ENCODE measurements around the gene CBL.

CBL gene

DNA sequence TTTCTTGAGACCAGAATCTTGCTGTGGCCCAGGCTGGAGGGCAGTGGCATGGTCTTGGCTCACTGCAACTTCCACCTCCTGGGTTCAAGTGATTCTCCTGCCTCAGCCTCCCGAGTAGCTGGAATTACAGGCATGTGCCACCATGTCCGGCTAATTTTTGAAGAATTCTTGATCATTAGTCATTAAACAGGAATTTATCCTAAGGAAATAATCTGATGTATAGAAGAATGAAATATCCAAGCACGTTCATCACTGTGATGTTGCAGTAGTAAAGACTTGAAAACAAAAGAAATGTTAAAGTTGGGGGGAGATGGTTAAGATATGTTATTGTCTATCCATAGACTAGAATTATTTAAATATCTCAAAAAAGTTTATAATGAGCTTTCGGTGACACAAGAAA lies 23.6 kb downstream of the CBL start:
- no peak overlapping the region for H3K4me3 ChIP-seq (ENCODE audit: low read depth, low read length)
- TF ChIP-seq, protein P1, sequence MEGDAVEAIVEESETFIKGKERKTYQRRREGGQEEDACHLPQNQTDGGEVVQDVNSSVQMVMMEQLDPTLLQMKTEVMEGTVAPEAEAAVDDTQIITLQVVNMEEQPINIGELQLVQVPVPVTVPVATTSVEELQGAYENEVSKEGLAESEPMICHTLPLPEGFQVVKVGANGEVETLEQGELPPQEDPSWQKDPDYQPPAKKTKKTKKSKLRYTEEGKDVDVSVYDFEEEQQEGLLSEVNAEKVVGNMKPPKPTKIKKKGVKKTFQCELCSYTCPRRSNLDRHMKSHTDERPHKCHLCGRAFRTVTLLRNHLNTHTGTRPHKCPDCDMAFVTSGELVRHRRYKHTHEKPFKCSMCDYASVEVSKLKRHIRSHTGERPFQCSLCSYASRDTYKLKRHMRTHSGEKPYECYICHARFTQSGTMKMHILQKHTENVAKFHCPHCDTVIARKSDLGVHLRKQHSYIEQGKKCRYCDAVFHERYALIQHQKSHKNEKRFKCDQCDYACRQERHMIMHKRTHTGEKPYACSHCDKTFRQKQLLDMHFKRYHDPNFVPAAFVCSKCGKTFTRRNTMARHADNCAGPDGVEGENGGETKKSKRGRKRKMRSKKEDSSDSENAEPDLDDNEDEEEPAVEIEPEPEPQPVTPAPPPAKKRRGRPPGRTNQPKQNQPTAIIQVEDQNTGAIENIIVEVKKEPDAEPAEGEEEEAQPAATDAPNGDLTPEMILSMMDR (conservative IDR thresholded peaks at IDR 0.05; ENCODE audit: low read depth, low read length): no peak
- no peak for DNase-seq (ENCODE audit: low read depth)

DNA sequence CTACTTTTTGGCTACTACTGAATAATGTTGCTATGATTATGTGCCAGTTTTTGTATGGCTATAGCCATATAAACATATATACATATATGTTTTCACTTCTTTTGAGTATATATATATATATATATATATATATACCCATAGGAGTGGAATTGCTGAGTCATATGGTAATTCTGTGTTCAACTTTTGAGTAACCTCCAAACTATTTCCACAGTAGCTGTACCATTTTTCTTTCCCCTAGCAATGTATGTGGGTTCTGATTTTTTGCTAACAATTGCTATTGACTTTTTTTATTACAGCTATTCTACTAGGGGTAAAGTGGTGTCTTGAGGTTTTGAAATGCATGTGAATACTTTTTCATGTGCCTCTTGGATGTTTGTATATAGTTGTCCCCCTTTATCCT lies 30.4 kb downstream of the CBL start:
- DNase-seq (ENCODE audit: low read depth): peak; percentile 36
- H3K4me3 ChIP-seq (ENCODE audit: low read depth, low read length): no peak overlapping the region
- TF ChIP-seq, protein P1 (conservative IDR thresholded peaks at IDR 0.05; ENCODE audit: low read depth, low read length): no peak

DNA sequence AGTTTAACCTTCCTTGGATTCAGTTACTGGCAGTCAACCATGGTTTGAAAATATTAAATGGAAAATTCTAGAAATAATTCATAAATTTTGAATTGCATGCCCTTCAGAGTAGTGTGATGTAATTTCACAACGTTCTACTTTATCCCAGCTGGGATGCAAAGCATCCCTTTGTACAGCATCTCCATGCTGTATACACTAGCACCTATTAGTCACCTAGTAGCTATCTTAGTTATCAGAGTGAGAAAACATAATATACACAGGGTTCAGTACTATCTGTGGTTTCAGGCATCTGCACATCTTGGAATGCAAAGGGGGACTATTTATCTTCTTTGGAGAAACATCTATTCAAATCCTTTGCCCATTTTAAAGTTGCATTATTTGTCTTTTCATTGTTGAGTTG lies 30.8 kb downstream of the CBL start:
- TF ChIP-seq, protein P1 (conservative IDR thresholded peaks at IDR 0.05; ENCODE audit: low read depth, low read length): no peak
- no peak overlapping the region for H3K4me3 ChIP-seq (ENCODE audit: low read depth, low read length)
- peak; percentile 36 for DNase-seq (ENCODE audit: low read depth)

DNA sequence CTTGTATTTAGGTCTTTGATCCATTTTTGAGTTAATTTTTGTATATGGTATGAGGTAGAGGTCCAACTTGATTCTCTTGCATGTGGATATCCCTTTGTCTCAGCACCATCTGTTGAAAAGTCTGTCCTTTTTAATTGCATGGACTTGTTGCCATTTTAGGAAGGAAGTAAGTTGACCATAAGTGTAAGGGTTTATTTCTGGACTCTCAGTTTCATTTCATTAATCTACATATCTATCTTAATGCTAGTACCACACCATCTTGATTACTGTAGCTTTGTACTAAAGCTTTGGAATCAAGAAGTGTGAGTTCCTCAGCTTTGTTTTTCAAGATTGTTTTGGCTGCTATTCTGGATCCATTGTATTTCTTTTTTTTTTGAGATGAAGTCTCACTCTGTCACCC lies 31.4 kb downstream of the CBL start:
- DNase-seq (ENCODE audit: low read depth): no peak
- TF ChIP-seq, protein P1 (conservative IDR thresholded peaks at IDR 0.05; ENCODE audit: low read depth, low read length): no peak
- H3K4me3 ChIP-seq (ENCODE audit: low read depth, low read length): no peak overlapping the region

DNA sequence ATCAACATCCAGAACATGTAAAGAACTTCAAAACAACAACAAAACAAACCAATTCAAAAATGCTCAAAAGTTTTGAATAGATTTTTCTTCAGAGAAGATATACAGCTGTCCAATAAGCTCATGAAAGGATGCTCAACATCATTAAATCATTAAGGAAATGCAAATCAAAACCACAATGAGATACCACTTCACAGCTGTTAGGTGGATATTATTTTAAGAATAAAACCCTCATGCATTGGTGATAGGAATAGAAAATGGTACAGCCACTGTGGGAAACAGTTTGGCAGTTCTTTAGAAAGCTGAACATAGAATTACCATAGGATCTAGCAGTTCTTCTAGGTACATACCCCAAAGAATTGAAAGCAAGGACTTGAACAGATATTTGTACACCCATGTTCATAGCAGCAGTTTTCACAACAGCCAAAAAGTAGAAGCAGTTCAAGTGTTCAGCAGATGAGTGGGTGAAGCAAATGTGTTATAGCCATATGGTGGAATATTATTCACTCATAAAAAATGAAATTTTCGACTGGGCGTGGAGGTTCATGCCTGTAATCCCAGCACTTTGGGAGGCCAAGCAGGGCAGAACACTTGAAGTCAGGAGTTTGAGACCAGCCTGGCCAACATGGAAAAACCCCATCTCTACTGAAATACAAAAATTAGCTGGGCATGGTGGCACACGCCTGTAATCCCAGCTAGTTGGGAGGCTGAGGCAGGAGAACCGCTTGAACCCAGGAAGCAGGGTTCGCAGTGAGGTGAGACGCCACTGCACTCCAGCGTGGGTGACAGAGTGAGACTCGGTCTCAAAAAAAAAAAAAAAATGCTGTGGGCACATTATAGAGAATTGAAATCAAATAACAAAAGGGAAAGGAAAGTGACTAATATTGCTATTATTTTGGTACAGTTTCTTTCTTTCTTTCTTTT lies 42.9 kb downstream of the CBL start:
- no peak for DNase-seq (ENCODE audit: low read depth)
- TF ChIP-seq, protein P1 (conservative IDR thresholded peaks at IDR 0.05; ENCODE audit: low read depth, low read length): no peak

DNA sequence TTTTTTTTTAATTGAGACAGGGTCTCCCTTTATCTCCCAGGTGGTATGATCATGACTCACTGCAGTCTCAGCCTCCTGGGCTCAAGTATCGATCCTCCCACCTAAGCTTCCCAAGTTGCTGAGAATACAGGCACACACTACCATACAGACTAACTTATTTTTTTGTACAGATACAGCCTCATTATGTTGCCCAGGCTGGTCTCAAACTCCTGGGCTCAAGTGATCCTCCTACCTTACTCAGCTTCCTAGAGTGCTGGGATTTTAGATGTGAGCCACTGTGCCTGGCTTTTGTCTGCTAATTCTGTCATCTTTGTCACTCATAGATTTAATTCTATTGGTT lies 43.5 kb downstream of the CBL start:
- TF ChIP-seq, protein P1 (conservative IDR thresholded peaks at IDR 0.05; ENCODE audit: low read depth, low read length): no peak
- no peak overlapping the region for H3K4me3 ChIP-seq (ENCODE audit: low read depth, low read length)
- DNase-seq (ENCODE audit: low read depth): no peak

More for the DNA sequence above, 42.9 kb downstream of the CBL start:
- H3K4me3 ChIP-seq (ENCODE audit: low read depth, low read length): no peak overlapping the region

- H3K4me3 ChIP-seq (ENCODE audit: low read depth, low read length): no peak overlapping the region
- no peak for DNase-seq (ENCODE audit: low read depth)
- TF ChIP-seq, protein P1 (conservative IDR thresholded peaks at IDR 0.05; ENCODE audit: low read depth, low read length): no peak
These were observed 45.0 kb downstream of the CBL start for GRCh38 chr11:119251114-119251513.
